ENCODE measurements around the gene KIAA0513.

The KIAA0513 gene

DNA sequence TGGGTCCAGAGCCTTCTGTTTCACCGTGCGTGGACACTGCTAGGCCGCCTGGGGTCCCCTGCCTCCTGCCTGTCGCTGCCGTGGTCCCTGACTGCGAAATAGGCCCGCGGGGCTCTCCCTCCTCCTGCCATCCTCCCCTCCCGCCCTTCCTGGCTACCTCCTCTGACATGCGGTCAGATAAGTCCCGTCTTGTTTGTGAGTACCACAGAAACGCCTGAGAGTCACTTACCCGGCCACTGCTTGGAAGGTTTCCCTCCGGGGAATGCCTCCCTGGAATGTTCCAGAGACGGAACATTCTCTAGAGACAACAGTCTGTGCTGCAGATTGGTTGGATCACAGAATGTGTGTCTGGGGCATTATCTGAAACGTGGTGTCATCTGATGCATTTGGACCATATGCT, 61.9 kb downstream of the KIAA0513 start:
- DNase-seq (ENCODE audit: low spot score) = no peak

- no peak for DNase-seq (ENCODE audit: low spot score)
Measured at GRCh38 chr16:85090181-85090580, 62.6 kb downstream of the KIAA0513 start.

DNA sequence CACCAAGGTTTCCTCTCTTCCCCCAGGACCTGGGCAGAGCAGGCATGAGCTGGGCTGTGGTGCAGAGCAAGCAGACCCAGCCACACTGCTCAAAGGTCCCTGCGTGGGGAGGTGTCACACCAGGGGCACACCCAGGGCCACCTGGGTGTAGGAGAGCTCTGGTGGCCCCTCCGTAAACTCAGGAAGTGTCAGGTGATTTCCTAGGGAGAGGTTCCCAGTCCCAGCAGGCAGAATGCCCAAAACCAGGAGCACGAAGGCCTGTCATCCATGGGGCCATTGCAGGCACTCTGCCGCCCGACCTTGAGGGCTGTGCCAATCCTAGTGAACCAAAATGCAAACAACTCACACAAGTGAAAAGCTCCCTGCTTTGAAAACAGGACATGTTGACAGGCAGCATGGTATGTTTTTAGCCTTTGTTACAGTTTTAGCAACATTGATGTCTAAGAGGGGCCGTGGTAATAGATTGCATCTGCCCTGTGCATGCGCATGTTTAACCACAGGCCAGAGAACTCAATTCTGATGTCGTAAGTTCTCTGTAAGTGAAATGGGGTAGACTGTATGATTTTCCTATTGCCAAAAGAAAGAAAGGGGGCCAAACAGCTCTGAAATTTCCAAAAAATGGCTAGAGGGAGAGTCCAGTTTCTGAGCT, 63.4 kb downstream of the KIAA0513 start:
- DNase-seq (ENCODE audit: low spot score) = no peak

DNA sequence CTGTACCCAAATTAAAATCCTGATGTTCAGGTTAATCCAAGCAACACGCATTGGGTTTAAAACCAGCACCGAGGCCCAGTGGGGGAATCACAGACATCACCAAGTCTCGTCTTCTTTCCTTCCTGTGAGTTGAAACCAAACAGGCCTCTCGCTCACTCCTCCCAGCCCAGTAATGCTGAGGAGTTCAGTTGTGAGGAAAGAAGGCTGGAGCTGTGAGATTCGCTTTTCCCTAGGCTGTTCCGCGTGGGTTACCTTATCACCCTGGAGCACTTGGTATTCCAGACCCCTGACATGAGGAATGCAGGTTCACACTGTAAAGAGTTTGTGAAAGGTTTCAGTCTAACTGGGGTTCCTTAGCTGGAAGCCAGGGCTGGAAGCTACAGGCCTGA, 63.9 kb downstream of the KIAA0513 start:
- no peak for DNase-seq (ENCODE audit: low spot score)

- no peak for DNase-seq (ENCODE audit: low spot score)
Measured at GRCh38 chr16:85092309-85092708, 64.7 kb downstream of the KIAA0513 start.

DNA sequence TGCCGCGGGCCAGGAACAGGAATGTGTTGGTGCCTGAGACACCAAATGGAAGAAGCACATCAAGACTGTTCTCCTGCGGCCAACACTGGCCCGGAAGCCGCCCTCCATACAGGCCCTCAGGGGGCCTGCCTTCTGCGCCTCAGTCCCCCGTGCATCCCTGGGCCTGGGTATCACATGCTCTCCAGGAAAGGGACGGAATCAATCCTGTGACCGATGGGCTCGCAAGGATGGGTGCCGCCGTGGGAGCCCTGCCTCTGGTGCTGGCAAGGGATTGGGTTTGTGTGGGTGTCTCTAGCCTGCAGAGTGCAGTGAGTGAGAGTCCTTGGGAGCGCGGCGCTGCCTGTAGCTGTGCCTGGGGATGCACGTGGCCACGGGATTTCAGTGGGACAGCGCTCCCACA, 65.3 kb downstream of the KIAA0513 start:
- DNase-seq (ENCODE audit: low spot score) = no peak

GRCh38 chr16:85093705-85094104, 66.1 kb downstream of the KIAA0513 start:
- DNase-seq (ENCODE audit: low spot score) = no peak

DNA sequence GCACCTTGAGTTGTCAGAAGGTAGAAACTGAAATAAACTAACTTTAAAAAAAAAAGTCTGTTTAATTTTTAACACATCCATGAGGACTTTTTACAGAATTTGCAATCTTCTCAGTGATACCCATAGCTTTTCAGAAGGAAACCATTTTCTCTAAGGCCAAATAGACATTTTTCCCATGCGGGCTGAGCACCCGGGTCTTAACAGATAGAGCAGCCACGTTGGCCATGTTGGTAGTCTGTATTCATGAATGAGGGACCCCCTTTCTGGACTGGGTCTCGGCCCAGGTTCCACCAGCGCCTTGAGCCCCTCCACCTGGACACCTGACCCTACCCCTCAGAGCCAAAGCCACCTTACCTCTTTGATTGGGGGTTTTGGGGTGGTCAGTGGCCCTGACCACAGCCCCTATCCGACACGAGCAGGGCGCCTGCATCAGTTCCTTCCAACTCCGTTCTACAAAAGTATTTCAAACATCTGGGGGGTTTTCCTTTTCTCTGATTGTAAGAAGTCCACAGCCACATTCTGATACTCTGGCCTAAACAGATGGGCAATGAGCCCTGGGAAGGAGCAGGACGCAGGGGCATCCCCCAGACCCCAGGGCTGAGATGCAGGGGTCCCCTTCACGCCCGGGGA, 66.7 kb downstream of the KIAA0513 start:
- DNase-seq (ENCODE audit: low spot score) = no peak

DNA sequence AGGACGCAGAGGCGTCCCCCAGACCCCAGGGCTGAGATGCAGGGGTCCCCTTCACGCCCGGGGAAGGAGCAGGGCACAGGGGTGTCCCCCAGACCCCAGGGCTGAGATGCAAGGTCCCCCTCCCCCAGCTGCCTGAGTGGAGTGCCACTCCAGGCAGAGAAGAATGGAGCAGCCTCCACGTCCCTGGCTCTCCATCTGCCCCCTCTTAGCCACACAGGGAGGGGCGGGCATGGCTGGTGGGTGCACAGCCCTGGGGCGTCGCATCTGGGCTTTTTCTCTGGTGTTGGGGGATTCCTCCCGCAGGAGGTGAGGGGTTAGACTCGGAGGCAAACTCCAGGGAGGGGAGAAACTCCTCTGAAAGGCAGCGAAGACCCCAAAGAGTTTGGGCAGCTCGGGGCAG, 67.2 kb downstream of the KIAA0513 start:
- no peak for DNase-seq (ENCODE audit: low spot score)

DNA sequence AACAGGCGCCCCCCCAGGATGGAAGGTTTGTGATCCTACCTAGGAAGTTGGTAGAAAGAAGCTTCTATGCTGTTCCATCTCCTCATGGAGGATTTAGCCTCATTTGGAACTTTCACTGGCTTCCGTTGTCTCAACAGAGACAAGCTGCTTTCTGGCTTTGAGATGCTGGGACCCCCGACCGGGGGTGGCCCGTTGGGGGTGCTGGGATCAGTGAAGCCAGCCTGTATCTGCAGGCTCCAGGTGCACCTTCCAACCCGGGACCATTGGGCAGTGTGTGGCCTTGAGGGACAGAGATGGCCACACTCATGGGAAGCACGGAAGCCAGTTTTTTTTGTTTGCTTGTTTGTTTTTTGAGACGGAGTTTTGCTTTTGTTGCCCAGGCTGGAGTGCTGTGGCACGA, 69.3 kb downstream of the KIAA0513 start:
- no peak for DNase-seq (ENCODE audit: low spot score)

- DNase-seq (ENCODE audit: low spot score) = no peak
Measured at GRCh38 chr16:85098565-85098964, 71.0 kb downstream of the KIAA0513 start.

DNA sequence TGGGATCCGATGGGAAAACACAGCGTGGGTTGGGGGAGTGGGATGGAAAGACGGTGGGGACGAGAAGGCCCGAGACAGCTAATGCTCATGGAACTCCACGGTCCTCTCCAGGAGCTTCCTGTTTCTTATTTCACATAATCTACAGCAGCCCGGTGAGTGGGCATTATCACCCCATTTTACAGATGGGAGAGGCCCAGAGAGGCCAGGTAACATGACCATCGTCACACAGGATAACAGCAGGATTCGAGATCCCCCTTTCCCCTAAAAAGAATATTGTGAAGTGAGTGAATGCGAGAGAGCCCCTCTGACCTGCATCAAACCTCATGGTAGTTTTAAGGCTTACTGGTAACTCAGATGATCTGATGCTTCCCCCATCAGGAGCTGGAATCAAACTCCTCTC, 72.7 kb downstream of the KIAA0513 start:
- DNase-seq (ENCODE audit: low spot score) = no peak

GRCh38 chr16:85101956-85102630, 74.5 kb downstream of the KIAA0513 start:
- no peak for DNase-seq (ENCODE audit: low spot score)

DNA sequence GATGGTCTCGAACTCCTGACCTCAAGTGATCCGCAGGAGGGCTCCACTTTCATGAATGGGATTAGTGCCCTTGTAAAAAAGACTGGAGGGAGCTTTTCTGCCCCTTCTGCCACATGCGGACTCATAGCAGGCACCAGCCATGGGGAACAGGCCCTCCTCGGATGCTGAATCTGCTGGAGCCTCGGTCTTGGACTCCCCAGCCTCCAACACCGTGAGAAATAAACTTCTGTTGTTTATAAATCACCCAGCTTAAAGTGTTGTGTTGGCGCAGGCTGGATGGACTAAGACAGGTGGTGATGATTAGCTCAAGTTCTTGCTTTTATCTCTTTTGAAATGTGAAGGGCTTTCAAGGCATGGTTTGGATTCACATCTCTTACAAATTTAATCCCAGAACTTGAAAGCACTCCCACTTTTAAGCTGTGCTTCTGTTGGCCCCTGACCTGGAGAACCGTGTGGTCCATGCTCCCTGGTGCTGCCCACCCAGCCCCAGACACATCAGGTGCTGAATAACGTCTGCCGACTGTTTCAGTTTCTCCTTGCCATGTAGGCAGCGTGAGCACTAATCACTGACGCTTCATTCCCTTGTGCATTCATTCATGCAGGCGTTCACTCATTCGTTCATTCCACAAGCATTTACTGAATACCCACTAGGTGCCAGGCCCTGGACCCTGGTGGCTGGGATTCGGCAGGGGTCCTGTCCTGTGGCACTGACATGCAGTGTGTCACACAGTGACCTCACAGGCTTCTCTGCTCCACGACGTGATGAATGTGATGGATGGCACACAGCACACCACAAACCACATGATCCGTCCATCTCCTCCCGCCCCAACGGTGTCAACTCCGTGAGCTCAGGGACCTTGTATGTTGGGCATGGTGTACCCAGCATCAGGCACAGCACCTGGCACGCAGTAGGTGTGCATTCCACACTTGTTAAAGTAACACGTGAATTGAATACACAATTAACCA, 75.8 kb downstream of the KIAA0513 start:
- no peak for DNase-seq (ENCODE audit: low spot score)

DNA sequence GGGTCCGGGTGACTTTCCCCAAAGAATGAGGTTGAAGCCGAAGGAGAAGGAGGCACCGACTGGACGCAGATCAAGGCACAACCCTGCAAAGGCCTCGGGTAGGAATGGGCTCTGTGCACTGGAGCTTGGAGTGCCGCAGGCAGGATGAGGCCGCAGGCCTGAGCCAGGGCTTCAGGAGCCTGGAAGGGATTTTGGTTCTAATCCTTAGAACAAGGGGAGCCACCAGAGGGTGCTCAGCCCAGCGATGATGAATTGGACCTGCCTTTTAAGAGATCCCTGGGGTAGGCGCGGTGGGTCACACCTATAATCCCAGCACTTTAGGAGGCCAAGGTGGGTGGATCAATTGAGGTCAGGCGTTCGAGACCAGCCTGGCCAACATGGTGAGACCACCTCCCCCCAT, 76.6 kb downstream of the KIAA0513 start:
- no peak for DNase-seq (ENCODE audit: low spot score)

- no peak for DNase-seq (ENCODE audit: low spot score)
Measured at GRCh38 chr16:85104821-85105391, 77.3 kb downstream of the KIAA0513 start.

DNA sequence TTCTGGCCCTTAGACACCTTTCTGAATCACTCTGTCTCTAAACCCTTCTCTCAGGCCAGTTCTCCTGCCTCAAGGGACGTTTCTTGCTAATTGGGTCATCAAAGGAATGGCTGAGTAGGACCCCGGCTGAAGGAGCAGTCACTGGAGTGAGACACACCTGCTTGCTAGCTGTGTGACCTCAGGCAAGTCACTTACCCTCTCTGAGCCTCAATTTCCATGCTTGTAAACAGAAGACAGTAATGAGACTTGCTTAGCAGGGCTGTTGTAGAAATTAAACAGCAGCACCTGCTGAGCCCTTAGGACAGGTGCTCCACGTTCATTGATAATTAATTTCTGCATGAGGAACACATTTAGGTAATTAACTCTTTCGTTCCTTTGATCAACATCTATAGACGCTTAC, 77.9 kb downstream of the KIAA0513 start:
- DNase-seq (ENCODE audit: low spot score) = no peak

GRCh38 chr16:85107083-85107482, 79.5 kb downstream of the KIAA0513 start:
- DNase-seq (ENCODE audit: low spot score) = no peak

- DNase-seq (ENCODE audit: low spot score) = no peak
Measured at GRCh38 chr16:85107532-85107931, 79.9 kb downstream of the KIAA0513 start.

- DNase-seq (ENCODE audit: low spot score) = no peak
Measured at GRCh38 chr16:85110105-85110504, 82.5 kb downstream of the KIAA0513 start.

DNA sequence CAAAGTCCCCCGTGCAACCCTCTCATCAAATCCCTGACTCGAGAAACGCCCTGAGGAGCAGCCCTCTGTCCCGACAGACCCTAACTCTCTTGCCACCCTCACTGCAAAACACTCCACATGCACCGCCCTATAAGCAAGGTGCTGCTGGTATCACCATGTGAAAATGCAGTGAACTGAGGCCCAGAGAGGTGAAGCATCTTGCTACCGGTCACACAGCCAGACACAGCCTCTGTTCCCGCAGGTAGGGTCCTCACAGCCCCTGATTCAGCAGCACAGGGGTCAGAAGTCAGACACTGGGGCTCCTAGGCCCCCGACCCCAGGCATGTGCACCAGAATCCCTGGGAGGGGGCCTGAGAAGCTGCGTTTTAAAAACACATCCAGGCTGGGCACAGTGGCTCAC, 83.6 kb downstream of the KIAA0513 start:
- DNase-seq (ENCODE audit: low spot score) = no peak

DNA sequence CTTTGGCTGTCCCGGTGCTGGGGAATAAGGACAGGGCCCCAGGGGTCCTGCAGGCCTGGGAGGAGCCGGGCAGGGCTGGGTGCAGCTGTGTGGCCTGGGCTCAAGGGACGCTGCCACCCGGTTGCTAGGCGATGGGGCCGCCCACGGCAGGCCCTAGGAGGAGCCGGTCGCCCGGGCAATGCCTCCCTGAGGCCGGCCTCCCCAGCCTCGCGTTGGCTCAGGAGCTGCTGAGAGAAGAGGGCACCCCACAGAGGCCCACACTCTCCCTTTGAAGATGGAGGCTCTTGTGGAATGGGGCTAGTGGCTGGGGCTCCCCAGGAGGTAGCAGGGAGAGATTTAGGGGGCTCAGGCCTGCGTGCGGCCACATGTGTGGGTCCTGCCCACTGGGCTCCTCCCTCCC, 84.8 kb downstream of the KIAA0513 start, which contains the start of gene CIBAR2:
TSS of gene CIBAR2 (minus strand) at position 109 of the 400 bp plus-strand sequence. CDS start 120 bp downstream, outside the sequence.
- no peak for DNase-seq (ENCODE audit: low spot score)

Data from left forelimb (tissue), 1 donor.